Endodermal cell (in vitro differentiated cells): ENCODE data around the gene FGF12. TPM values are rescaled to one million over a fixed set of nuclear protein-coding genes. Genes with fewer than 3 reads are reported as not detected.
"Not testable (repeated sequence)": the region's sequence is repeated elsewhere in the genome, so short reads cannot be mapped to it uniquely, and the experiment has no call there.

Experiments used
- DNase-seq: peaks from one replicate; pipeline ENCODE4 v3.0.0-alpha.2; 2017
- H3K27ac ChIP-seq: 2 replicates; pipeline ENCODE4 v1.5.1; 2013; ENCODE audit warnings: mild to moderate bottlenecking, low read depth, low read length, moderate library complexity
- H3K27me3 ChIP-seq: 2 replicates; pipeline ENCODE4 v1.6.1; 2013; ENCODE audit warnings: mild to moderate bottlenecking, low read length, moderate library complexity; ENCODE audit not compliant: insufficient read depth, control insufficient read depth, poor library complexity, severe bottlenecking
- H3K36me3 ChIP-seq: 2 replicates; pipeline ENCODE4 v1.7.0; 2013; ENCODE audit warnings: mild to moderate bottlenecking, low read length, moderate library complexity; ENCODE audit not compliant: control insufficient read depth, insufficient read depth
- H3K4me1 ChIP-seq: one replicate; pipeline ENCODE4 v1.7.0; 2013; ENCODE audit warnings: low read length; ENCODE audit not compliant: control insufficient read depth, insufficient read depth
- H3K4me3 ChIP-seq: 2 replicates; pipeline ENCODE4 v1.5.1; 2013; ENCODE audit warnings: mild to moderate bottlenecking, low read length, moderate library complexity
- H3K9ac ChIP-seq: 2 replicates; pipeline ENCODE4 v1.6.1; 2013; ENCODE audit warnings: mild to moderate bottlenecking, low read length, moderate library complexity; ENCODE audit not compliant: poor library complexity, severe bottlenecking; ENCODE audit errors: extremely low read depth
- H3K9me3 ChIP-seq: 2 replicates; pipeline ENCODE4 v1.6.1; 2013; ENCODE audit warnings: mild to moderate bottlenecking, low read length, moderate library complexity; ENCODE audit not compliant: control insufficient read depth
- H3K27ac Mint-ChIP-seq: 2 replicates; pipeline ENCODE4 v1.8.0; 2020; ENCODE audit warnings: mixed read lengths
- H3K27me3 Mint-ChIP-seq: 2 replicates; pipeline ENCODE4 v1.8.0; 2021; ENCODE audit warnings: mild to moderate bottlenecking, mixed read lengths; ENCODE audit not compliant: insufficient read depth
- H3K36me3 Mint-ChIP-seq: 2 replicates; pipeline ENCODE4 v1.8.0; 2020; ENCODE audit warnings: low read depth, mixed read lengths
- H3K4me1 Mint-ChIP-seq: 2 replicates; pipeline ENCODE4 v1.8.0; 2020; ENCODE audit warnings: mixed read lengths
- H3K4me3 Mint-ChIP-seq: 2 replicates; pipeline ENCODE4 v1.8.0; 2020; ENCODE audit warnings: mild to moderate bottlenecking, moderate library complexity, mixed read lengths
- H3K9me3 Mint-ChIP-seq: 2 replicates; pipeline ENCODE4 v1.8.0; 2020; ENCODE audit warnings: mild to moderate bottlenecking, mixed read lengths
- WGBS, 2 experiments: methylation state at CpG; one replicate each; pipeline versions ENCODE4 v1.1.5 to v1.1.7; 2013; ENCODE audit warnings: missing lambda C conversion rate in 2 of 2, mixed read lengths in 1 of 2; ENCODE audit not compliant: insufficient coverage in 1 of 2, insufficient read length in 1 of 2; 5-methylcytosine and 5-hydroxymethylcytosine counted together
- total RNA-seq, 2 donors: library from RNA; stranded (reverse); fragmentation: NEBNext Ultra II Directional in 1 of 2; extraction: Animal tissue kit (Norgen Biotek cat#: 25700) in 1 of 2; gene quantifications; 2 replicates in 1 of 2; 3 replicates in 1 of 2; pipeline ENCODE4 v1.2.1, GENCODE V29; 2021
- TF ChIP-seq, protein P1 (sequence below): fragments of 200-600 bp; sonication (generic); conservative IDR thresholded peaks from 2 replicates; pipeline ENCODE4 v1.5.0; 2021; ENCODE audit warnings: antibody characterized with exemption, mild to moderate bottlenecking

FGF12 gene
- total RNA-seq, 2 donors from 2014 or later, result 22.9 to 25.2 TPM

DNA sequence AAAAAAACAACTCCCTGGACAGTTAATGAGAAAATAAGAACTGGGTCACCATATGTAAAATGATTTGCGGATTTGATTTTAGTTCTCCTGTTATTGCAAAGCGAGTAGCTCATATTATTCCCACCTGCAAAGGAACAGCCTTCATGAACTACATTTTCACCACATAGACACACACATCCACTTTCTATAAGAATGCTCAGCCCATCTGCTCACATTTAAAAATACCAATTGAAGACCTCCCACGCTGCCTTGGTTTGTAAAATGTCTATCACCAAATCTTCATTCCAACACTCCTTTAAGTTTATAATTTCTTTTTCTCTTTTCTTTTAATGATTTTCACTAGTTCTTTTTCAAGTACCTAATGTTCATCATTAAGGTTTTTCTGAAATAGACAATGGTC lies 148.6 kb downstream of the FGF12 start:
- no peaks in the 10 kb centered on the region for H3K27me3 ChIP-seq
- WGBS, 2 experiments, result 96 to 100% methylated on average over 2 to 3 of the region's 3 CpGs
- no peaks in the 10 kb centered on the region for H3K4me1 Mint-ChIP-seq
- H3K9me3 ChIP-seq, result no peaks in the 10 kb centered on the region
- no peak overlapping the region for H3K9ac ChIP-seq
- peaks cover 5% of the 10 kb centered on the region for H3K9me3 Mint-ChIP-seq
- H3K36me3 Mint-ChIP-seq, result no peaks in the 10 kb centered on the region
- H3K27ac Mint-ChIP-seq, result no peak overlapping the region
- no peak overlapping the region for H3K27ac ChIP-seq
- no peak overlapping the region for H3K4me3 Mint-ChIP-seq
- DNase-seq, result no peak
- no peak overlapping the region for H3K4me3 ChIP-seq
- TF ChIP-seq, protein P1, sequence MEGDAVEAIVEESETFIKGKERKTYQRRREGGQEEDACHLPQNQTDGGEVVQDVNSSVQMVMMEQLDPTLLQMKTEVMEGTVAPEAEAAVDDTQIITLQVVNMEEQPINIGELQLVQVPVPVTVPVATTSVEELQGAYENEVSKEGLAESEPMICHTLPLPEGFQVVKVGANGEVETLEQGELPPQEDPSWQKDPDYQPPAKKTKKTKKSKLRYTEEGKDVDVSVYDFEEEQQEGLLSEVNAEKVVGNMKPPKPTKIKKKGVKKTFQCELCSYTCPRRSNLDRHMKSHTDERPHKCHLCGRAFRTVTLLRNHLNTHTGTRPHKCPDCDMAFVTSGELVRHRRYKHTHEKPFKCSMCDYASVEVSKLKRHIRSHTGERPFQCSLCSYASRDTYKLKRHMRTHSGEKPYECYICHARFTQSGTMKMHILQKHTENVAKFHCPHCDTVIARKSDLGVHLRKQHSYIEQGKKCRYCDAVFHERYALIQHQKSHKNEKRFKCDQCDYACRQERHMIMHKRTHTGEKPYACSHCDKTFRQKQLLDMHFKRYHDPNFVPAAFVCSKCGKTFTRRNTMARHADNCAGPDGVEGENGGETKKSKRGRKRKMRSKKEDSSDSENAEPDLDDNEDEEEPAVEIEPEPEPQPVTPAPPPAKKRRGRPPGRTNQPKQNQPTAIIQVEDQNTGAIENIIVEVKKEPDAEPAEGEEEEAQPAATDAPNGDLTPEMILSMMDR, result no peak
- no peaks in the 10 kb centered on the region for H3K36me3 ChIP-seq
- no peaks in the 10 kb centered on the region for H3K27me3 Mint-ChIP-seq
- no peaks in the 10 kb centered on the region for H3K4me1 ChIP-seq

DNA sequence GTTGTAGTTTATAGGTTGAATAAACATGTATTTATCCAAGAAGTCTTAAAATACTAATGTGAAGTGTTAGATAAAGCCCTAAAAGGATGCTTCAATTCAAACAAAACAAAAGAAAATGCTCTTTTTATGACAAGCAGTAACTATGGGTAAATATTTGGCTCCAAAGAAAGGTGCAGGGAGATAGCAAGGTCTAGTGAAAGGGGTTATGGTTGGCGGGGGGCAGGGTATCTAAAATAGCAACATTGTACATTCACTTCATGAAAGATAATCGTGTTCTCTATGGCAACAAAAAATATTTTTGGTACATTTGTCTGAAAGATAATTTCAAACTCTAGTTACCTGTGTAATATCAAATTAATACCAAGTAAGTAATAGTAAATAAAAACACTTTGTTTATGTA lies 149.5 kb downstream of the FGF12 start:
- Histone ChIP-seq H3K9ac (no peak overlapping the region), H3K27ac (no peak overlapping the region), H3K4me3 (no peak overlapping the region), H3K9me3 (no peaks in the 10 kb centered on the region), H3K27me3 (no peaks in the 10 kb centered on the region), H3K36me3 (no peaks in the 10 kb centered on the region), H3K4me1 (no peaks in the 10 kb centered on the region)
- Mint-ChIP-seq H3K4me3 (no peak overlapping the region), H3K36me3 (no peaks in the 10 kb centered on the region), H3K9me3 (peaks cover 5% of the 10 kb centered on the region), H3K27me3 (no peaks in the 10 kb centered on the region), H3K4me1 (no peaks in the 10 kb centered on the region), H3K27ac (no peak overlapping the region)
- DNase-seq, result no peak
- WGBS, 2 experiments, result 100% methylated on average over 1 of the region's 2 CpGs; no CpG with 5 or more reads in 1 of the 2 experiments
- TF ChIP-seq, protein P1, result no peak

DNA sequence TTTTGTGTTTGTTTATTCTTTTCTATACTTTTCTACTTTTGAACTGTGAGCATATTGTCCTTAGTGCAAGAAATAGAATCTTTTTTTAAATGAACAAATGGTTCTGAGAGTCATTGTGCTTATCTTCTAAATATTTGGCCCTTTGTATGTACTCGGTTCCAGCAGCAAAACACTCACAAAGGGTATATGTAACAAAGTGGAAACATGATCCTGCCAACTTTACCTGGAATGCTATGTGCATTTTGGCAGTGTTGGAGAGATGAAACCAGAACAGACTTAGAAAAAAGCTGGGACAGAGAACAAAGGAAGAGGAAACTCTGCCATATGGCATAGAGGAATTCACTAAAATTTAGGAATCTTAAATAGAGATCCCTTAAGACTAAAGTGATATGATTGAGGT lies 150.1 kb downstream of the FGF12 start:
- H3K4me1 Mint-ChIP-seq, result no peaks in the 10 kb centered on the region
- H3K4me3 ChIP-seq, result no peak overlapping the region
- no peaks in the 10 kb centered on the region for H3K9me3 ChIP-seq
- H3K27ac ChIP-seq, result no peak overlapping the region
- no peak overlapping the region for H3K4me3 Mint-ChIP-seq
- peaks cover 5% of the 10 kb centered on the region for H3K9me3 Mint-ChIP-seq
- H3K27me3 ChIP-seq, result no peaks in the 10 kb centered on the region
- no peak overlapping the region for H3K9ac ChIP-seq
- H3K27me3 Mint-ChIP-seq, result no peaks in the 10 kb centered on the region
- TF ChIP-seq, protein P1, result no peak
- no peak for DNase-seq
- 86 to 91% methylated on average over 1 of the region's 1 CpG for WGBS, 2 experiments
- H3K36me3 Mint-ChIP-seq, result no peaks in the 10 kb centered on the region
- no peaks in the 10 kb centered on the region for H3K36me3 ChIP-seq
- no peaks in the 10 kb centered on the region for H3K4me1 ChIP-seq
- no peak overlapping the region for H3K27ac Mint-ChIP-seq

DNA sequence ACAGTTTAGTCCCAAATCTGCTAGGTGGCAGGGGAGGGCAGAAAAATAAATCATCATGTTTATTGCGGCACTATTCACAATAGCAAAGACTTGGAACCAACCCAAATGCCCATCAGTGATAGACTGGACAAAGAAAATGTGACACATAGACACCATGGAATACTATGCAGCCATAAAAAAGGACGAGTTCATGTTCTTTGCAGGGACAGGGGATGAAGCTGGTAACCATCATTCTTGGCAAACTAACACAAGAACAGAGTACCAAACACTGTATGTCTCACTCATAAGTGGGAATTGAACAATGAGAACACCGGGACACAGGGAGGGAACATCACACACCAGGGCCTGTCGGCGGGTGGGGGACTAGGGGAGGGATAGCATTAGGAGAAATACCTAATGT lies 150.6 kb downstream of the FGF12 start:
- H3K4me1 Mint-ChIP-seq, H3K36me3 Mint-ChIP-seq, H3K36me3 ChIP-seq, H3K4me1 ChIP-seq, H3K4me3 Mint-ChIP-seq, H3K27me3 Mint-ChIP-seq, H3K4me3 ChIP-seq, H3K27ac Mint-ChIP-seq, H3K9ac ChIP-seq, H3K27me3 ChIP-seq, H3K9me3 ChIP-seq, H3K27ac ChIP-seq, DNase-seq, H3K9me3 Mint-ChIP-seq: not testable (repeated sequence)
- 97% methylated on average over 4 to 5 of the region's 5 CpGs for WGBS, 2 experiments
